Measurements from ENCODE around the gene PTPRJ. TPM values are rescaled to one million over a fixed set of nuclear protein-coding genes. Genes with fewer than 3 reads are reported as not detected.
A peak's percentile ranks its signal among the peaks of the same experiment; 100 is the strongest.

PTPRJ gene
- total RNA-seq, 1 experiment from 2014 or later = 59.4 TPM

GRCh38 chr11:47991266-47991830 is 11.0 kb downstream of the PTPRJ start:
- Mint-ChIP-seq H3K4me3 (ENCODE audit: low read depth, unreplicated experiment) (peak overlapping the region; percentile 64), H3K9me3 (ENCODE audit: low read depth, unreplicated experiment) (no peaks in the 10 kb centered on the region), H3K27ac (ENCODE audit: unreplicated experiment) (peak overlapping the region; percentile 98), H3K4me1 (ENCODE audit: low read depth, unreplicated experiment) (peaks cover 60% of the 10 kb centered on the region), H3K27me3 (ENCODE audit: unreplicated experiment) (no peaks in the 10 kb centered on the region), H3K36me3 (ENCODE audit: insufficient read depth, unreplicated experiment) (peaks cover 48% of the 10 kb centered on the region)
- no TSS peak for BruUV-seq (replicated peaks)
- no peak for TF ChIP-seq CTCF (IDR thresholded peaks at IDR 0.05; ENCODE audit: unreplicated experiment)
- intact Hi-C loops (cut with micrococcal nuclease; ENCODE audit: unreplicated experiment) = loop anchor here (2.0 to 5.0 kb wide), 2 partner anchors 44 to 63 kb away; no protein-coding TSS in a partner anchor
- DNase-seq = peak; percentile 72
- CTCF ChIA-PET = interaction anchor here (1.0 kb wide), 1 partner anchor 116 kb away, joined by 4 read pairs; no protein-coding TSS in a partner anchor

GRCh38 chr11:47991894-47992293 is 11.5 kb downstream of the PTPRJ start:
- Mint-ChIP-seq H3K4me3 (ENCODE audit: low read depth, unreplicated experiment) (no peak overlapping the region), H3K9me3 (ENCODE audit: low read depth, unreplicated experiment) (no peaks in the 10 kb centered on the region), H3K4me1 (ENCODE audit: low read depth, unreplicated experiment) (peaks cover 59% of the 10 kb centered on the region), H3K36me3 (ENCODE audit: insufficient read depth, unreplicated experiment) (peaks cover 44% of the 10 kb centered on the region), H3K27ac (ENCODE audit: unreplicated experiment) (peak overlapping the region; percentile 98), H3K27me3 (ENCODE audit: unreplicated experiment) (no peaks in the 10 kb centered on the region)
- TF ChIP-seq CTCF (IDR thresholded peaks at IDR 0.05; ENCODE audit: unreplicated experiment) = no peak
- BruUV-seq (replicated peaks) = no TSS peak
- DNase-seq = no peak
- CTCF ChIA-PET = no interaction called here
- intact Hi-C loops (cut with micrococcal nuclease; ENCODE audit: unreplicated experiment) = loop anchor here (2.0 to 5.0 kb wide), 2 partner anchors 45 to 63 kb away; no protein-coding TSS in a partner anchor

GRCh38 chr11:47992959-47993820 is 12.8 kb downstream of the PTPRJ start:
- Mint-ChIP-seq H3K4me3 (ENCODE audit: low read depth, unreplicated experiment) (no peak overlapping the region), H3K9me3 (ENCODE audit: low read depth, unreplicated experiment) (no peaks in the 10 kb centered on the region), H3K4me1 (ENCODE audit: low read depth, unreplicated experiment) (peaks cover 58% of the 10 kb centered on the region), H3K27ac (ENCODE audit: unreplicated experiment) (peak overlapping the region; percentile 72), H3K36me3 (ENCODE audit: insufficient read depth, unreplicated experiment) (peaks cover 39% of the 10 kb centered on the region), H3K27me3 (ENCODE audit: unreplicated experiment) (no peaks in the 10 kb centered on the region)
- BruUV-seq (replicated peaks) = no TSS peak
- CTCF ChIA-PET = interaction anchor here (1.0 to 1.4 kb wide), 3 partner anchors 14 to 114 kb away, joined by 3 to 8 read pairs (median 4); no protein-coding TSS in a partner anchor
- TF ChIP-seq CTCF (IDR thresholded peaks at IDR 0.05; ENCODE audit: unreplicated experiment) = no peak
- peak; percentile 63 for DNase-seq
- intact Hi-C loops (cut with micrococcal nuclease; ENCODE audit: unreplicated experiment) = loop anchor here (5.0 kb wide), 1 partner anchor 46 kb away; no protein-coding TSS in a partner anchor

GRCh38 chr11:47994417-47994816 is 14.1 kb downstream of the PTPRJ start:
- H3K4me3 Mint-ChIP-seq (ENCODE audit: low read depth, unreplicated experiment) = no peak overlapping the region
- H3K27ac Mint-ChIP-seq (ENCODE audit: unreplicated experiment) = peak overlapping the region; percentile 72
- H3K36me3 Mint-ChIP-seq (ENCODE audit: insufficient read depth, unreplicated experiment) = peaks cover 39% of the 10 kb centered on the region
- CTCF ChIA-PET = interaction anchor here (1.1 to 1.3 kb wide), 2 partner anchors 8 to 48 kb away, joined by 3 to 4 read pairs; no protein-coding TSS in a partner anchor
- no peaks in the 10 kb centered on the region for H3K27me3 Mint-ChIP-seq (ENCODE audit: unreplicated experiment)
- BruUV-seq (replicated peaks) = no TSS peak
- no peak for DNase-seq
- no peaks in the 10 kb centered on the region for H3K9me3 Mint-ChIP-seq (ENCODE audit: low read depth, unreplicated experiment)
- intact Hi-C loops (cut with micrococcal nuclease; ENCODE audit: unreplicated experiment) = loop anchor here (5.0 kb wide), 1 partner anchor 47 kb away; no protein-coding TSS in a partner anchor
- H3K4me1 Mint-ChIP-seq (ENCODE audit: low read depth, unreplicated experiment) = peaks cover 61% of the 10 kb centered on the region
- no peak for TF ChIP-seq CTCF (IDR thresholded peaks at IDR 0.05; ENCODE audit: unreplicated experiment)
